NCI-H1694 (cell line): Measurements from ENCODE around the gene ARL5A.

Experiments
- DNase-seq: peaks from one replicate; lab custom pipeline; 2025; lab: John Stamatoyannopoulos, UW

Gene ARL5A

GRCh38 chr2:151766437-151767153 is 61.6 kb downstream of the ARL5A start:
- no peak for DNase-seq

- no peak for DNase-seq
These were observed 62.3 kb downstream of the ARL5A start for GRCh38 chr2:151765760-151766410.

- peak; percentile 66 for DNase-seq
These were observed 65.5 kb downstream of the ARL5A start for GRCh38 chr2:151762694-151763093.

- DNase-seq: no peak
These were observed 66.5 kb downstream of the ARL5A start for GRCh38 chr2:151761687-151762086.

GRCh38 chr2:151761193-151761592 is 67.0 kb downstream of the ARL5A start:
- no peak for DNase-seq

GRCh38 chr2:151760139-151760650 is 68.0 kb downstream of the ARL5A start:
- no peak for DNase-seq

GRCh38 chr2:151758744-151759143 is 69.5 kb downstream of the ARL5A start:
- no peak for DNase-seq

- no peak for DNase-seq
These were observed 70.4 kb downstream of the ARL5A start for GRCh38 chr2:151757861-151758260.

GRCh38 chr2:151756820-151757219 is 71.4 kb downstream of the ARL5A start:
- DNase-seq: no peak

GRCh38 chr2:151754253-151754897 is 73.8 kb downstream of the ARL5A start:
- DNase-seq: no peak

- no peak for DNase-seq
These were observed 74.7 kb downstream of the ARL5A start for GRCh38 chr2:151753540-151753939.
